ENCODE data around the gene MSX2.

DNA sequence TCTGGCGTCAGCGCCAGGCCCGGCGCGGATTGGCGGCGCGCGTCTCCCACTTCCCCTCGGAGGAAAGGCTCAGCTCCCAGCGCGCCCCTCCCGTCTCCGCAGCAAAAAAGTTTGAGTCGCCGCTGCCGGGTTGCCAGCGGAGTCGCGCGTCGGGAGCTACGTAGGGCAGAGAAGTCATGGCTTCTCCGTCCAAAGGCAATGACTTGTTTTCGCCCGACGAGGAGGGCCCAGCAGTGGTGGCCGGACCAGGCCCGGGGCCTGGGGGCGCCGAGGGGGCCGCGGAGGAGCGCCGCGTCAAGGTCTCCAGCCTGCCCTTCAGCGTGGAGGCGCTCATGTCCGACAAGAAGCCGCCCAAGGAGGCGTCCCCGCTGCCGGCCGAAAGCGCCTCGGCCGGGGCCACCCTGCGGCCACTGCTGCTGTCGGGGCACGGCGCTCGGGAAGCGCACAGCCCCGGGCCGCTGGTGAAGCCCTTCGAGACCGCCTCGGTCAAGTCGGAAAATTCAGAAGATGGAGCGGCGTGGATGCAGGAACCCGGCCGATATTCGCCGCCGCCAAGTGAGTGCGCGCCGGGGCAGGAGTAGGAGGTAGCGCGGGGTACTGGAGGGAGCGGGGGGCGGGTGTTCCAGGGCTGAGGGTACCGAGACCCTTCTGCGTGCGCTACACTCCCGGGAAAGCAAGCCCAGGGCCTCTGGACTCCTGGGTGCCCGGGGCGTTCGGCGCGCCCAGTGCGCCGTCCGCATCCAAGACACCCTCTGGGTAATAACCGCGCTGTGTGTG, at the start of gene MSX2:
- TF ChIP-seq, protein P1, sequence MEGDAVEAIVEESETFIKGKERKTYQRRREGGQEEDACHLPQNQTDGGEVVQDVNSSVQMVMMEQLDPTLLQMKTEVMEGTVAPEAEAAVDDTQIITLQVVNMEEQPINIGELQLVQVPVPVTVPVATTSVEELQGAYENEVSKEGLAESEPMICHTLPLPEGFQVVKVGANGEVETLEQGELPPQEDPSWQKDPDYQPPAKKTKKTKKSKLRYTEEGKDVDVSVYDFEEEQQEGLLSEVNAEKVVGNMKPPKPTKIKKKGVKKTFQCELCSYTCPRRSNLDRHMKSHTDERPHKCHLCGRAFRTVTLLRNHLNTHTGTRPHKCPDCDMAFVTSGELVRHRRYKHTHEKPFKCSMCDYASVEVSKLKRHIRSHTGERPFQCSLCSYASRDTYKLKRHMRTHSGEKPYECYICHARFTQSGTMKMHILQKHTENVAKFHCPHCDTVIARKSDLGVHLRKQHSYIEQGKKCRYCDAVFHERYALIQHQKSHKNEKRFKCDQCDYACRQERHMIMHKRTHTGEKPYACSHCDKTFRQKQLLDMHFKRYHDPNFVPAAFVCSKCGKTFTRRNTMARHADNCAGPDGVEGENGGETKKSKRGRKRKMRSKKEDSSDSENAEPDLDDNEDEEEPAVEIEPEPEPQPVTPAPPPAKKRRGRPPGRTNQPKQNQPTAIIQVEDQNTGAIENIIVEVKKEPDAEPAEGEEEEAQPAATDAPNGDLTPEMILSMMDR (IDR thresholded peaks at IDR 0.05; ENCODE audit: low read length) = no peak
- no peak for TF ChIP-seq EZH2 (IDR thresholded peaks at IDR 0.05; ENCODE audit: borderline replicate concordance, low read length)

All from OCI-LY1 (cell line).